ENCODE results near the gene AGPAT1. TPM values are rescaled to one million over a fixed set of nuclear protein-coding genes. Genes with fewer than 3 reads are reported as not detected.
"Not testable (repeated sequence)": the region's sequence is repeated elsewhere in the genome, so short reads cannot be mapped to it uniquely, and the experiment has no call there.

AGPAT1 gene
- 110 TPM for polyA plus RNA-seq (2013, experiment 1 of 2; ENCODE audit: insufficient read length)
- polyA plus RNA-seq (2013, experiment 2 of 2; ENCODE audit: insufficient read length), result 114 TPM

- DNase-seq, result peak; percentile 98
Observed at GRCh38 chr6:32175711-32176475, at the start of gene AGPAT1. Gene AGPAT1 (minus strand): TSS chr6:32176084. CDS start chr6:32171496, 4,588 bp downstream.

GRCh38 chr6:32224696-32225095 lies 48.8 kb upstream of the AGPAT1 start:
- no peak for DNase-seq

GRCh38 chr6:32223258-32224235 lies 47.7 kb upstream of the AGPAT1 start, which contains the start of gene NOTCH4:
Gene NOTCH4 (minus strand): TSS chr6:32224067. CDS start chr6:32223928, 139 bp downstream.
- DNase-seq, result no peak

- DNase-seq, result no peak
Observed at GRCh38 chr6:32222333-32223230, 46.7 kb upstream of the AGPAT1 start.

- DNase-seq, result no peak
Observed at GRCh38 chr6:32220021-32220420, 44.1 kb upstream of the AGPAT1 start.

DNA sequence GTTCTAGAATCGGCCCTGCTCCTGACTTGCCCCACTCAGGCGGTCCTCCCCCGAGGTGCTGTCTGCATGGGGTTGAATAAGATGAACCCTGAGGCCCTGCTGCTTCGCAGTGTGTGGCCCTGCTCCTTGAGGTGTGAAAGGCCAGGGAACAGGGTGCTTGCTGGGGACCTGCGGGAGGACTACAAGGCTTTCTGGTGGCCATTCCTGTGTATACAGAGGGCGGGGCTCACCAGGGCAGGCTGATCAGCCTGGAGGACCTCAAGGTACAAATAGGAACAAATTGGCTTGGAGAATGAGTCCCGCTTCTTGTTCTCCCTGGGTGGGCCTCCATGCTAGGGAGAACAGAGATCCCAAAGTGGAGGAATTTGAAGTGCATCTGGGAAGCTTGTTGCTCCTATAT lies 42.3 kb upstream of the AGPAT1 start:
- no peak for DNase-seq

DNA sequence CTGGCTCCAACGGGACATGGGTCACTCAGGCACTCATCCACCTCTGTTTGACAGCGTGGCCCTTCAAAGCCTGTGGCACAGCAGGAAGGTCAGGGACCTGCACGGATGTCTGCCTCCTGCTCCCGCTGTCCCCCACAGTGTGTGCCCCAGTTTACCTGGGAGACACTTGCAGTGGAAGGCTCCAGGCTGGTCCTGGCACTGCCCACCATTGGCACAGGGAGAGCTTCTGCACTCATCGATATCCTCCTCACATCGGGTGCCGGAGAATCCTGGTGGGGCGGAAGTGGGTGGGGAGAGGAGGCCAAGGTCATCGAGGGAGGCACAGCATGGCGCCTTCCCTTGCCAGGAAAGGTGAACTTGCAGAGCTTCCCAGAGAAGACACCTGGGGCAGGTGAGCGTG lies 41.1 kb upstream of the AGPAT1 start:
- no peak for DNase-seq

GRCh38 chr6:32216285-32216684 lies 40.4 kb upstream of the AGPAT1 start:
- DNase-seq, result no peak

- DNase-seq, result no peak
Observed at GRCh38 chr6:32215617-32216016, 39.7 kb upstream of the AGPAT1 start.

- no peak for DNase-seq
Observed at GRCh38 chr6:32214126-32214525, 38.2 kb upstream of the AGPAT1 start.

DNA sequence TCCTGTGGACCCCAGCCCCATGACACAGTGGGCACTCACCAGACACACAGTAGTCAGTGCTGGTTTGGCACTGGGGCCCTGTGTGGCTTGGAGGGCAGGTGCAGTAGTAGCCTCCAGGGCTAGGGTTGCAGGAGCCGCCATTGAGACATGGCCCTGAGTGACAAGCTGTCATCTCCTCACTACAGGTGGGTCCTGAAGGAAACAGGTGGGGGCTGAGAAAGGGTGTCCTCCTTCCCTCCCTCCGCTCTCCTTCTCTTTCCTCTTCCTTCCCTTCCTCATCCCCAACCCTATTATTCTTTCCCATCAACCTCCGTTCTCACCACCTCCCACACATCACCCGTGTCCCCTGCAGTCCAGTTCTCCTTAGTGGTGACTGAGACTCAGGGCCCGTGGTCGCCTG lies 37.8 kb upstream of the AGPAT1 start:
- DNase-seq, result no peak

DNA sequence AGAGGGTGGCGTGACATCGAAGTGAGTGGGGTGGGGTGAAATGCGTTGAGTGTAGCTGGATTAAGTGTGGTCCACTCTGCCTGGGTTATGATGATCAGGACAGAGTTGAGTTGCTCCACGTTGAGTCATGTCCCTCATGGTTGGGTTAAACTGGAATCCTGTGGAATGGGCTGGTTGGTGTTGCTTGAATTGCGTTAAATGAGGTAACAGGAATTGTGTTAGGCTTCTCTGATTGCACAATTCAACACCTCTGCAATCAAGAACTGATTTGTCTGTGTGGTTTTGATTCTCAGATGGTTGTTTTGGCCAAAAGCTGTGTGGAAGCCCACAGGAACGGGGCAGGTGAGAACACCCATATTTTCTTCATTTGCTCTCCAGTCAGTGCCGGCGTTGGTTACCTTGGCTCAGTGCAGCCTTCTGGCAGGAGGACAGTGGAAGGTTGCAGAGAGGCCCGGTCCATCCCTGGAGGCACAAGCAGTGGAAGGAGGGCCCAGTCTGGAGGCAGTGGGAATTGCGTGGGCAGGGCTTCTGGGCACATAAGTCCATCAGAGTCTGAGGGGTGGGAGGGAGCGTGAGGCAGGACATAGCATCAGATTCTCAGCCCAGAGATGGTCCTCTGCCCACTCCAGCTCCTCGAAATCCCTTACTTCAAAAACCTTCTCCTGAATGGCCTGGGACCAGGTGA lies 36.3 kb upstream of the AGPAT1 start:
- no peak for DNase-seq

- not testable (repeated sequence) for DNase-seq
Observed at GRCh38 chr6:32211432-32211831, 35.5 kb upstream of the AGPAT1 start.

GRCh38 chr6:32210191-32210601 lies 34.3 kb upstream of the AGPAT1 start:
- DNase-seq, result no peak

GRCh38 chr6:32208996-32209395 lies 33.1 kb upstream of the AGPAT1 start:
- DNase-seq, result no peak

- no peak for DNase-seq
Observed at GRCh38 chr6:32204268-32204715, 28.4 kb upstream of the AGPAT1 start.

GRCh38 chr6:32203426-32204267 lies 27.8 kb upstream of the AGPAT1 start:
- peak; percentile 29 for DNase-seq

- no peak for DNase-seq
Observed at GRCh38 chr6:32202186-32202585, 26.3 kb upstream of the AGPAT1 start.

GRCh38 chr6:32200711-32201475 lies 25.0 kb upstream of the AGPAT1 start:
- DNase-seq, result no peak

- no peak for DNase-seq
Observed at GRCh38 chr6:32198866-32199265, 23.0 kb upstream of the AGPAT1 start.
